GM12878 (cell line): ENCODE results near the gene ITGB2.

Experiments used
- BRCA1 ChIP-seq: IDR thresholded peaks from 2 replicates; pipeline ENCODE4 v1.6.1; 2011; ENCODE audit warnings: low read depth, low read length, improper control_type of control experiment
- CTCF ChIP-seq, 3 experiments: IDR thresholded peaks in 2 of 3; conservative IDR thresholded peaks in 1 of 3; 2 replicates each; pipeline ENCODE4 v1.5.1; 2011; ENCODE audit warnings: low read depth in 3 of 3, low read length in 3 of 3, mild to moderate bottlenecking in 3 of 3, control low read depth in 2 of 3, moderate library complexity in 2 of 3, inconsistent platforms in 1 of 3, mixed read lengths in 1 of 3; ENCODE audit not compliant: control insufficient read depth in 2 of 3, insufficient read depth in 1 of 3; ENCODE audit errors: extremely low read depth in 1 of 3
- EGR1 ChIP-seq, 2 experiments: IDR thresholded peaks; 1 replicate in 1 of 2; 2 replicates in 1 of 2; pipeline ENCODE4 v1.6.1; 2011 to 2012; ENCODE audit warnings: low read depth in 2 of 2, low read length in 2 of 2, borderline replicate concordance in 1 of 2, mild to moderate bottlenecking in 1 of 2, moderate library complexity in 1 of 2
- ELK1 ChIP-seq: IDR thresholded peaks from 2 replicates; pipeline ENCODE4 v1.6.1; 2012; ENCODE audit warnings: low read depth, low read length, improper control_type of control experiment
- GABPA ChIP-seq: IDR thresholded peaks from 2 replicates; pipeline ENCODE4 v1.6.1; 2014; ENCODE audit warnings: antibody characterized with exemption, low read depth, mild to moderate bottlenecking, inconsistent platforms
- HCFC1 ChIP-seq: fragments of 150-350 bp; IDR thresholded peaks from 2 replicates; pipeline ENCODE4 v1.6.1; 2014; ENCODE audit warnings: low read length
- PKNOX1 ChIP-seq: fragments of 450-650 bp; IDR thresholded peaks from 2 replicates; pipeline ENCODE4 v1.6.1; 2016; ENCODE audit warnings: mild to moderate bottlenecking
- RAD21 ChIP-seq: IDR thresholded peaks from 2 replicates; pipeline ENCODE4 v1.6.1; 2011; ENCODE audit warnings: mild to moderate bottlenecking, low read depth, low read length, moderate library complexity; ENCODE audit not compliant: insufficient read depth
- REST ChIP-seq: IDR thresholded peaks from 2 replicates; pipeline ENCODE4 v1.6.1; 2012; ENCODE audit warnings: mild to moderate bottlenecking, low read depth, low read length
- RFX5 ChIP-seq: IDR thresholded peaks from 2 replicates; pipeline ENCODE4 v1.6.1; 2011; ENCODE audit warnings: low read depth, low read length, improper control_type of control experiment
- SP1 ChIP-seq: IDR thresholded peaks from one replicate; pipeline ENCODE4 v1.6.1; 2011; ENCODE audit warnings: low read depth, low read length
- SRF ChIP-seq, 2 experiments: IDR thresholded peaks; 2 replicates each; pipeline ENCODE4 v1.6.1; 2011; ENCODE audit warnings: low read depth in 2 of 2, low read length in 2 of 2, mild to moderate bottlenecking in 1 of 2, moderate library complexity in 1 of 2
- ZBTB11 ChIP-seq: fragments of 450-650 bp; formaldehyde crosslinking; IDR thresholded peaks from 2 replicates; pipeline ENCODE4 v1.5.0; 2022; ENCODE audit warnings: mild to moderate bottlenecking, missing genetic modification characterization

- TF ChIP-seq ELK1 (no peak), HCFC1 (no peak), RAD21 (no peak), CTCF (IDR thresholded peaks at IDR 0.05 in 2 of 3, conservative IDR thresholded peaks at IDR 0.05 in 1 of 3; ENCODE audit: control insufficient read depth in 2 of 3, extremely low read depth in 1 of 3, insufficient read depth in 1 of 3, low read depth in 3 of 3, low read length in 3 of 3) (no peak), PKNOX1 (no peak), ZBTB11 (CRISPR knock-in tag) (no peak), BRCA1 (no peak), REST (no peak), SP1 (no peak), RFX5 (no peak), GABPA (no peak), SRF (IDR thresholded peaks at IDR 0.05; ENCODE audit: low read depth in 2 of 2, low read length in 2 of 2) (no peak), EGR1 (IDR thresholded peaks at IDR 0.05; ENCODE audit: borderline replicate concordance in 1 of 2, low read depth in 2 of 2, low read length in 2 of 2) (no peak)
Observed at GRCh38 chr21:44842721-44843445, 77.8 kb downstream of the ITGB2 start.
